SW480 (cell line): Measurements from ENCODE around the gene SLC35D2.
A peak's percentile ranks its signal among the peaks of the same experiment; 100 is the strongest.

Experiments used
- DNase-seq: peaks from one replicate; pipeline ENCODE4 v3.0.0-alpha.2; 2016; ENCODE audit warnings: low spot score

Gene SLC35D2

GRCh38 chr9:96383165-96383942 is at the start of gene SLC35D2:
Gene SLC35D2, minus strand, starts transcription at chr9:96383711. Its CDS starts 77 bp downstream, at chr9:96383634.
- DNase-seq: peak; percentile 66

- no peak for DNase-seq
These were observed 46.9 kb upstream of the SLC35D2 start for GRCh38 chr9:96430377-96430776.

- no peak for DNase-seq
These were observed 46.2 kb upstream of the SLC35D2 start for GRCh38 chr9:96429732-96430131.

GRCh38 chr9:96425500-96426169 is 42.1 kb upstream of the SLC35D2 start:
- DNase-seq: no peak

GRCh38 chr9:96423985-96424336 is 40.5 kb upstream of the SLC35D2 start:
- DNase-seq: no peak

GRCh38 chr9:96423322-96423984 is 39.9 kb upstream of the SLC35D2 start:
- DNase-seq: no peak

DNA sequence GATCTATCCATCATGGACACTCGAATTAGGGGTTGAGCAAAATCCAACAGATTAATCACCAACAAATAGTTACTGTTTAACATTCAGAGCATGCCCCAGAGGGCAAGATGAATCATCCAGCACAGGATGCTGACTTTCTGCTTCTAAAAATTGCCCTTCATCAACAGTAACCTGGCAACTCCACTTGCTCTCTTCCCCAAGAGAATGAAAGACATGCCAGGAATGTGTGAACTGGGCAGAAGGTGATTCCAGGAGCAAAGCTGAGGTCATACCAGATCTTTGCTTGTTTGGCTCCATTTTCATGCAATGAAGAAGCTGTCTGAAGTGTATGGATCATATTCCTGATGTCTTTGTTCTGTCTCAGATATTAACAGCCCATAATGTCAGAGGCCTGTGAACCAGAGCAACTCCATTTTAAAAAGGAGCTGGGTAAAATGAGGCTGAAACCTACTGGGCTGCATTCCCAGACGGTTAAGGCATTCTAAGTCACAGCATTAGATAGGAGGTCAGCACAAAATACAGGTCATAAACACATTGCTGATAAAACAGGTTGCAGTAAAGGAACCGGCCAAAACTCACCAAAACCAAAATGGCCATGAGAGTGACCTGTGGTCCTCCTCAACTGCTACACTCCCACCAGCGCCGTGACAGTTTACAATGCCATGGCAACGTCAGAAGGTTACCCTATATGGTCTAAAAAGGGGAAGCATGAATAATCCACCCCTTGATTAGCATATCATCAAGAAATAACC is 37.1 kb upstream of the SLC35D2 start:
- peak; percentile 97 for DNase-seq

GRCh38 chr9:96419691-96419969 is 36.1 kb upstream of the SLC35D2 start:
- DNase-seq: no peak

- peak; percentile 77 for DNase-seq
These were observed 35.6 kb upstream of the SLC35D2 start for GRCh38 chr9:96418920-96419690.

DNA sequence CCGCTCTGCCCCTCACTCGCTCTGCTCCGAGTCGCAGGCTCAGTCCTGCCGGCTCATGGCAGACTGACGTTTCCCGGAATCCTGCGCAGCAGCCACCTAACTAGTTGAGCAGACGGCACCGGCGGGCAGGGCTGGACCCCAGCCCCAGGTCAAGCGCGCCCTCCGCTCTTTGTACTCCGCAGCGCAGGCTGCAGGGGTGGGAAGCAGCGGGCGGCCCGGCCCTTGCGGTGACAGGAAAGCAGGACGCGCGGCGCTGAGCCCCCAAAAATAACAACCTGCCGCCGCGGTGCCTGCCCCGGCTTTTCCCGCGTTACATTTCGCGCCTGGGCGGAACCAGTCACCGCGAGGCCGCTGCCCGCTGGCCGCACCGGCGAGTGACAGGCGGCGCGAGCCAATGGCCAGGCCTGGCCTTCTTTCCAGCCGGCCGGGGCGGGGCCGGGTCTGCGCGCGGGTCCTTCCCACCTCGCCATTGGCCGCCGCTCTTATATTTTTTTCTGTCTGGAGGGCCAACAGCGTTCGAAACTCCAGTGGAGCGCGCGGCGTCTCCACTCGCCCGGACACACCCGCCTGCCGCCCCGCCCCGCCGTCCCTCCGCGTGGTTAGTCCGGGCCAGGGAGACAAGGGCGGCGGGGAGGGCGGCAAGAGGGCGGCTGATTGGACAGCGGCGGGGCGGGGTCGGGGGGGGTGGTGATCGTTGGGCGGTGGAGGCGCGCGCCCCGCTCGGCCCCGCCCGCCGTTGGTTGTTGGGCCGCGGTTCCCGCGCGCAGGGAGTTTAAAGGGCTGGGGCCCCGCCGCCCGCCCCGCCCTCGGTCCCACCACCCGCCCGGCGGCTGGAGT is 34.8 kb upstream of the SLC35D2 start, which contains the start of gene ZNF367:
Gene ZNF367 (minus strand): TSS at position 288 of the 837 bp plus-strand sequence. CDS start 338 bp downstream, outside the sequence.
- DNase-seq: peak; percentile 98

DNA sequence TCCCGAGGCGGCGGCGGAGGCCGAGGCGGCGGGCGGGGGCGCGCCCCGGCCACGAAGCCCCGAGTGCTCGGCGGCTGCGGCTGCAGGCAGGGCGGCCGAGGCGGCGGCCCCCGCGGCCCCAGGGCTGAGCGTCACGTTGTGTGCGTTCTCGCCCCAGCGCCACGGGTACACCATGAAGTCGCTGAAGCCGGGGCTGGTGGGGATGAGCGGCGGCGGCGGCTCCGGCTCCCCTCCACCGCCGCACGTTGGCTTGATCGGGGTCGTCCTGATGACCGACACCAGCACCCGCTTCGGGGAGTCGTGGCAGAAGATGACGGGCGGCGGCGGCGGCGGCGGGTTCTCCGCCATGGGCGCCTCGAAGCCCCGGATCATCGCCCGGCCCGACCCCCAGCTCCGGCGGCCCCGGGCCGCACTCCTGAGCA is 34.2 kb upstream of the SLC35D2 start:
- DNase-seq: no peak

DNA sequence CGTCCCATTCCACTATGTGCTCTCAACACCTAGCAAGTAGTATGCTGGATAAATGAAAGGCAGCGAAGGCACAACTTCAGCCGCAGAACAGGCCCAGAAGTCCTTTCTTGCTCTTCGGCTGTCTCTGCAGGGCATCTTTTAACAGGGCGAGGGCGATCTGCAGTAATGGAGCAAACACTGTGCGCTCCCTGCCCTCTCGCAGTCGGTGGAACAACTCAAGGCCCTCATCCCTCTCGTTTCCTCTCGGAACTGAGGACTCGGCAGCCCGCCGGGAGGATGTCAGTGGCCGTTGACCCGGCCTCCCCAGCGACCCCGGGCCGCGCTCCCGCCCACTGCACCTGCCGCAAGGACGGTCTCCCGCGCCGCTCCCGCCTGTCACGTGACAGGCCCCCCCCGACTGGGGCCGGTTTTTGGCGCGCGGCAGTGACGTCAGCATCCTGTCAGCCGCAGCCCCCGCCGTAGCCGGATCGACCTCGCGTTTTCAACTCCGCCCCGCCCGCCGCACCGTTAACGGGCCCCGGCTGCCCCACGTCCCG is 33.6 kb upstream of the SLC35D2 start:
- peak; percentile 80 for DNase-seq

- no peak for DNase-seq
These were observed 30.1 kb upstream of the SLC35D2 start for GRCh38 chr9:96413302-96414221.

GRCh38 chr9:96412174-96412913 is 28.8 kb upstream of the SLC35D2 start:
- DNase-seq: no peak

DNA sequence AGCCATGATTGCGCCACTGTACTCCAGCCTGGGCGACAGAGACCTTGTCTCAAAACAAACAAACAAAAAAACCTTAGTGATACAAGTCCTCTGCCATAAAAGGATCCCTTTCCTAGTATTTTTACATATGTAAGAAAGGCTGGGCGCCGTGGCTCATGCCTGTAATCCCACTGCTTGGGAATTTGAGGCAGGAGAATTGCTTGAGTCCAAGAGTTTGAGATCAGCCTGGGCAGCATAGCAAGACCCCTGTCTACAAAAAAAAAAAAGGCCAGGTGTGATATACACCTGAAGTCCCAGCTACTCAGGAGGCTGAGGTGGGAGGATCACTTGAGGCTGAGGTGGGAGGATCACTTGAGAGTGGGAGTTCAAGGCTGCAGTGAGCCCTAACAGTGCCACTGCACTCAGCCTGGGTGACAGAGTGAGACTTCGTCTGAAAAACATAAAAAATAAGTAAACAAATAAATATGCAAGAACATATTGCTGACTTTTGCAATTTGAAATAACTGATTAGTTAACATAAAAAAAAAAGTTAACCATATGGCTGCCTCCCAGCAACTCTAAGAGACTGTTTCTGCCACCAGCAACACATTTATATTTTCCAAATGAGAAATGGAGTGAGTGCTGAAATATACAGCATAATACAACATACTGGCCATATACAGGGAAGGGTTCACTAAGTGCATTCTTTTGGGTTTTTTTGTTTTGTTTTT is 27.8 kb upstream of the SLC35D2 start:
- no peak for DNase-seq

DNA sequence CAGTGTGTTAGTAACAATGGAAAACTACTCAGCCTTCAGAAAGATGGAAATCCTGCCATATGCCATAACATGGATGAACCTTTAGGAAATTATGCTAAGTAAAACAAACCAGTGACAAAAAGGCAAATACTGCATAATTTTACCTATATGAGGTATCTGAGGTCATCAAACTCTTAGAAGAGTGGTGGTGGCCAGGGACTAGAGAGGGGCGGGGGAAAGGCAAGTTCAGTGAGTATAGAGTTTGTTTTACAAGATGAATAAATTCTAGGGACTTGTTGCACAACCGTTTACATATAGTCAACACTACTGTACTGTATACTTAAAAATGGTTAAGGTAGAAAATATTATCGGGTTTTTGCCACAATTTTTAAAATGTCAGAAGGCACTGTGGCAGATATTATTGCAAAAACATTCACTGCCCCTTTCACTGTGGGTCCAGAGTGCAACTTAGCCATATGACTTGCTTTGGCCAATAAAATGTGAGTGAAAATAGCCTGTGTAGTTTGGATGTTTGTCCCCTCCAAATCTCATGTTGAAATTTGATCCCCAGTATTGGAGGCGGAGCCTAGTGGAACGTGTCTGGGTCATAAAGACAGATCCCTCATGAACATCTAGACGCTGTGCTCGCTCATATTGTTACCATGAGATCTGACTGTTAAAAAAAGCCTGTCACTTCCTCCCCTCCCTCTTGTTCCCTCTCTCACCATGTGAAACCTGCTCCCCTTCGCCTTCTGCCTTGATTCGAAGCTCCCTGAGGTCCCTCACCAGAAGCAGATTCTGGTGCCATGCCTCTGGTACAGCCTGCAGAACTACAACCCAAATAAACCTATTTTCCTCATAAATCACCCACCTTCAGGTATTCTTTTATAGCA is 25.1 kb upstream of the SLC35D2 start:
- no peak for DNase-seq
